GM18499 (cell line): ENCODE data around the gene FAM180B.
"Not testable (repeated sequence)": the region's sequence is repeated elsewhere in the genome, so short reads cannot be mapped to it uniquely, and the experiment has no call there.

Experiments used
- ATAC-seq: cut with Tn5 transposase; IDR thresholded peaks from one replicate; pipeline ENCODE4 v1.9.1; 2021; ENCODE audit warnings: moderate number of reproducible peaks; ENCODE audit not compliant: insufficient read depth, unreplicated experiment

Gene FAM180B

GRCh38 chr11:47586098-47586855, at the start of gene FAM180B:
TSS of gene FAM180B (plus strand) at chr11:47586678. CDS start at chr11:47586769, 91 bp downstream.
- ATAC-seq, result no peak

GRCh38 chr11:47536915-47537314, 49.6 kb upstream of the FAM180B start:
- no peak for ATAC-seq

- ATAC-seq, result no peak
Measured at GRCh38 chr11:47538741-47539565, 47.5 kb upstream of the FAM180B start.

- ATAC-seq, result no peak
Measured at GRCh38 chr11:47539681-47540039, 46.8 kb upstream of the FAM180B start.

- no peak for ATAC-seq
Measured at GRCh38 chr11:47541070-47541469, 45.4 kb upstream of the FAM180B start.

- ATAC-seq, result no peak
Measured at GRCh38 chr11:47545298-47545697, 41.2 kb upstream of the FAM180B start.

GRCh38 chr11:47546274-47546673, 40.2 kb upstream of the FAM180B start:
- ATAC-seq, result not testable (repeated sequence)

- no peak for ATAC-seq
Measured at GRCh38 chr11:47550288-47551047, 36.0 kb upstream of the FAM180B start.

GRCh38 chr11:47551086-47551485, 35.4 kb upstream of the FAM180B start:
- ATAC-seq, result no peak

- ATAC-seq, result no peak
Measured at GRCh38 chr11:47552056-47552565, 34.4 kb upstream of the FAM180B start.

GRCh38 chr11:47552566-47553405, 33.7 kb upstream of the FAM180B start, which contains the start of gene CELF1:
TSS of gene CELF1 (minus strand) at chr11:47553132. CDS start at chr11:47499523, 53,609 bp downstream.
- ATAC-seq, result peak; percentile 62

- peak; percentile 25 for ATAC-seq
Measured at GRCh38 chr11:47553406-47553743, 33.1 kb upstream of the FAM180B start.

- not testable (repeated sequence) for ATAC-seq
Measured at GRCh38 chr11:47557004-47557403, 29.5 kb upstream of the FAM180B start.

- no peak for ATAC-seq
Measured at GRCh38 chr11:47558695-47559094, 27.8 kb upstream of the FAM180B start.

- ATAC-seq, result no peak
Measured at GRCh38 chr11:47560426-47560825, 26.1 kb upstream of the FAM180B start.

GRCh38 chr11:47562393-47562792, 24.1 kb upstream of the FAM180B start:
- ATAC-seq, result not testable (repeated sequence)

- ATAC-seq, result not testable (repeated sequence)
Measured at GRCh38 chr11:47564366-47564765, 22.1 kb upstream of the FAM180B start.

GRCh38 chr11:47564933-47565339, 21.5 kb upstream of the FAM180B start:
- ATAC-seq, result no peak

- ATAC-seq, result no peak
Measured at GRCh38 chr11:47565340-47566148, 20.9 kb upstream of the FAM180B start, which contains the start of gene PTPMT1. TSS of gene PTPMT1 (plus strand) at chr11:47565599. CDS start at chr11:47565623, 24 bp downstream.
